NCI-H2171 (cell line): ENCODE results near the gene CNGA2.
A peak's percentile ranks its signal among the peaks of the same experiment; 100 is the strongest.
"Not testable (repeated sequence)": the region's sequence is repeated elsewhere in the genome, so short reads cannot be mapped to it uniquely, and the experiment has no call there.

Experiments
- DNase-seq: peaks from one replicate; lab custom pipeline; 2025; lab: John Stamatoyannopoulos, UW

Gene CNGA2

GRCh38 chrX:151734446-151734845 is at the start of gene CNGA2:
Gene CNGA2, plus strand, starts transcription at chrX:151734746. Its CDS starts 3,738 bp downstream, at chrX:151738484.
- DNase-seq: no peak

- DNase-seq: no peak
These were observed 46.9 kb upstream of the CNGA2 start for GRCh38 chrX:151687635-151688034.

- DNase-seq: no peak
These were observed 45.9 kb upstream of the CNGA2 start for GRCh38 chrX:151688695-151689094.

GRCh38 chrX:151692825-151693224 is 41.7 kb upstream of the CNGA2 start:
- DNase-seq: no peak

- no peak for DNase-seq
These were observed 40.4 kb upstream of the CNGA2 start for GRCh38 chrX:151694121-151694520.

- no peak for DNase-seq
These were observed 39.6 kb upstream of the CNGA2 start, which contains the start of gene PRRG3 for GRCh38 chrX:151694661-151695582. Gene PRRG3, plus strand, starts transcription at chrX:151695458. Its CDS starts 3,357 bp downstream, at chrX:151698815.

- peak; percentile 26 for DNase-seq
These were observed 38.8 kb upstream of the CNGA2 start for GRCh38 chrX:151695583-151696340.

- not testable (repeated sequence) for DNase-seq
These were observed 37.5 kb upstream of the CNGA2 start for GRCh38 chrX:151697082-151697481.

- peak; percentile 53 for DNase-seq
These were observed 37.0 kb upstream of the CNGA2 start for GRCh38 chrX:151697522-151697921.

GRCh38 chrX:151698485-151698884 is 36.1 kb upstream of the CNGA2 start:
- no peak for DNase-seq

GRCh38 chrX:151699746-151700145 is 34.8 kb upstream of the CNGA2 start:
- DNase-seq: no peak

- no peak for DNase-seq
These were observed 34.0 kb upstream of the CNGA2 start for GRCh38 chrX:151700581-151700980.

GRCh38 chrX:151701071-151701470 is 33.5 kb upstream of the CNGA2 start:
- no peak for DNase-seq

- DNase-seq: no peak
These were observed 33.0 kb upstream of the CNGA2 start for GRCh38 chrX:151701531-151701930.

GRCh38 chrX:151702026-151702714 is 32.4 kb upstream of the CNGA2 start:
- no peak for DNase-seq

GRCh38 chrX:151702741-151703340 is 31.7 kb upstream of the CNGA2 start:
- no peak for DNase-seq

GRCh38 chrX:151703487-151703886 is 31.1 kb upstream of the CNGA2 start:
- peak; percentile 77 for DNase-seq

- peak; percentile 35 for DNase-seq
These were observed 30.4 kb upstream of the CNGA2 start for GRCh38 chrX:151704041-151704663.

GRCh38 chrX:151708821-151709220 is 25.7 kb upstream of the CNGA2 start:
- DNase-seq: no peak

GRCh38 chrX:151710457-151710856 is 24.1 kb upstream of the CNGA2 start:
- no peak for DNase-seq

- no peak for DNase-seq
These were observed 23.4 kb upstream of the CNGA2 start for GRCh38 chrX:151711154-151711553.
